A549 treated with GW870086 at 1 μM for 4 hours (cell line): ENCODE measurements around the gene DDX47. TPM values are rescaled to one million over a fixed set of nuclear protein-coding genes. Genes with fewer than 3 reads are reported as not detected.

Source experiments
- total RNA-seq: library from RNA; stranded (reverse); fragments of 200-300 nt; extraction: Qiagen RNA extraction; gene quantifications from 5 replicates; pipeline ENCODE4 v1.2.3, GENCODE V29; 2022; ENCODE audit warnings: low read depth

DDX47 gene
- total RNA-seq: 79.5 to 96.7 TPM (median 84.8 TPM) in 5 replicates

GRCh38 chr12:12813120-12814101 is at the start of gene DDX47:
DDX47 (plus strand) TSS chr12:12813346; CDS start chr12:12813368, 22 bp downstream.

GRCh38 chr12:12784911-12785814 is 28.0 kb upstream of the DDX47 start, which contains the start of gene APOLD1:
APOLD1 (plus strand) TSS chr12:12785659; CDS start chr12:12785692, 33 bp downstream.

Other genes starting within 250 kb of the DDX47 start
- 15.8 to 20.1 TPM (median 18.7 TPM) in 5 replicates for gene CREBL2, start 201.5 kb upstream of the DDX47 start, total RNA-seq
- 0.73 to 1.3 TPM (median 1.0 TPM) in 5 replicates for gene GPR19, start 117.2 kb upstream of the DDX47 start, total RNA-seq
- gene CDKN1B, start 96.0 kb upstream of the DDX47 start, total RNA-seq: 12.8 to 16.9 TPM (median 16.0 TPM) in 5 replicates
- gene APOLD1, start 27.7 kb upstream of the DDX47 start, total RNA-seq: 0.12 to 0.36 TPM (median 0.17 TPM) in 5 replicates
- 263 to 406 TPM (median 370 TPM) in 5 replicates for gene GPRC5A, start 78.2 kb downstream of the DDX47 start, total RNA-seq
- gene GPRC5D, start 138.8 kb downstream of the DDX47 start, total RNA-seq: 0.22 TPM in 1 of 5 replicates, not detected in the others
- 54.0 to 58.6 TPM (median 55.4 TPM) in 5 replicates for gene HEBP1, start 186.9 kb downstream of the DDX47 start, total RNA-seq
- gene FAM234B, start 231.0 kb downstream of the DDX47 start, total RNA-seq: 3.8 to 4.6 TPM (median 3.9 TPM) in 5 replicates